HepG2 (cell line): Measurements from ENCODE around the gene KRTAP4-7. TPM values are rescaled to one million over a fixed set of nuclear protein-coding genes. Genes with fewer than 3 reads are reported as not detected.

ENCODE experiments used
- ATAC-seq: fragments of 200-7000 bp; cut with Tn5 transposase; 3 replicates; pipeline ENCODE4 v1.9.1; 2020; ENCODE audit warnings: mild to moderate bottlenecking, moderate library complexity
- BruUV-seq: library from RNA; stranded (reverse); fragments of 400-500 nt; replicated peaks from 2 replicates; lab custom pipeline; 2021; lab: Mats Ljungman, UMichigan
- CTCF ChIA-PET: fragments of 300-600 bp; formaldehyde crosslinking; extraction: SDS; loops from one replicate; lab custom pipeline; 2021; ENCODE audit warnings: low total read pairs, inconsistent platforms, low intra/inter-chr PET ratio; lab: Yijun Ruan, JAX
- POLR2A ChIA-PET: fragments of 350-600 bp; sonication (Branson Sonifier 250); formaldehyde crosslinking; loops from one replicate; lab custom pipeline; 2020; ENCODE audit warnings: antibody characterized with exemption, inconsistent platforms; lab: Yijun Ruan, JAX
- DNase-seq: peaks from one replicate; pipeline ENCODE4 v3.0.0-alpha.2; 2015; ENCODE audit warnings: low spot score
- FAIRE-seq: peaks from 3 replicates; lab custom pipeline; 2011; peaks lifted over from hg19 to GRCh38; lab: Jason Lieb, UNC
- H2AFZ ChIP-seq: one replicate; pipeline ENCODE4 v1.6.1; 2011; ENCODE audit warnings: low read length, inconsistent platforms
- H3K27ac ChIP-seq: fragments of 300-600 bp; 3 replicates; pipeline ENCODE4 v1.8.0; 2011; ENCODE audit warnings: mixed run types, mild to moderate bottlenecking, mixed read lengths, low read length, inconsistent platforms; ENCODE audit not compliant: insufficient read depth; ENCODE audit errors: extremely low read length
- H3K27me3 ChIP-seq, 2 experiments: fragments of 200-600 bp in 1 of 2; 2 replicates in 1 of 2; 3 replicates in 1 of 2; pipeline versions ENCODE4 v1.6.0 to v1.8.0; 2011; ENCODE audit warnings: low read length in 2 of 2, mild to moderate bottlenecking in 2 of 2, moderate library complexity in 2 of 2, inconsistent platforms in 1 of 2; ENCODE audit not compliant: insufficient read depth in 2 of 2, control insufficient read depth in 1 of 2
- H3K36me3 ChIP-seq, 2 experiments: fragments of 200-600 bp in 1 of 2; replicated peaks in 1 of 2; 2 replicates in 1 of 2; 3 replicates in 1 of 2; pipeline versions ENCODE4 v1.5.1 to v1.8.0; 2011; ENCODE audit warnings: low read length in 2 of 2, inconsistent platforms in 1 of 2; ENCODE audit not compliant: insufficient read depth in 2 of 2, control insufficient read depth in 1 of 2
- H3K4me1 ChIP-seq: 2 replicates; pipeline ENCODE4 v1.5.1; 2012; ENCODE audit warnings: low read length, inconsistent platforms; ENCODE audit not compliant: insufficient read depth
- H3K4me2 ChIP-seq: 2 replicates; pipeline ENCODE4 v1.6.0; 2011; ENCODE audit warnings: low read depth, low read length, inconsistent platforms
- H3K4me3 ChIP-seq, 3 experiments: fragments of 200-600 bp in 1 of 3; sonication (generic), shearing (Covaris generic) in 1 of 3; replicated peaks in 1 of 3; 2 replicates each; pipeline ENCODE4 v1.5.1; 2011 to 2016; ENCODE audit warnings: low read length in 3 of 3, inconsistent platforms in 2 of 3, low read depth in 2 of 3, mild to moderate bottlenecking in 2 of 3, control low read depth in 1 of 3, mixed read lengths in 1 of 3; ENCODE audit not compliant: insufficient read depth in 1 of 3
- H3K79me2 ChIP-seq: one replicate; pipeline ENCODE4 v1.6.1; 2011; ENCODE audit warnings: low read length, inconsistent platforms; ENCODE audit not compliant: insufficient read depth
- H3K9ac ChIP-seq: 2 replicates; pipeline ENCODE4 v1.6.0; 2011; ENCODE audit warnings: mild to moderate bottlenecking, low read depth, low read length, inconsistent platforms; ENCODE audit not compliant: insufficient read depth
- H3K9me3 ChIP-seq: 2 replicates; pipeline ENCODE4 v1.5.1; 2012; ENCODE audit warnings: mild to moderate bottlenecking, low read length
- H4K20me1 ChIP-seq: 2 replicates; pipeline ENCODE4 v1.6.0; 2011; ENCODE audit warnings: inconsistent platforms, mild to moderate bottlenecking, low read length, moderate library complexity; ENCODE audit not compliant: insufficient read depth
- CERS6 ChIP-seq: sonication (generic); formaldehyde crosslinking; IDR thresholded peaks from 2 replicates; pipeline ENCODE4 v1.5.0; 2020; ENCODE audit warnings: missing genetic modification reagents
- CHCHD3 ChIP-seq: sonication (generic); formaldehyde crosslinking; IDR thresholded peaks from 2 replicates; pipeline ENCODE4 v1.8.0; 2022; ENCODE audit warnings: mild to moderate bottlenecking, missing genetic modification reagents, moderate library complexity
- HDAC2 ChIP-seq: sonication (generic); formaldehyde crosslinking; IDR thresholded peaks from 2 replicates; pipeline ENCODE4 v1.4.0; 2020; ENCODE audit warnings: missing genetic modification reagents
- MED8 ChIP-seq: sonication (generic); formaldehyde crosslinking; IDR thresholded peaks from 2 replicates; pipeline ENCODE4 v1.8.1; 2023; ENCODE audit warnings: mild to moderate bottlenecking, missing genetic modification reagents; ENCODE audit not compliant: insufficient replicate concordance
- MIER3 ChIP-seq: IDR thresholded peaks from 2 replicates; pipeline ENCODE4 v1.6.1; 2016; ENCODE audit warnings: missing compliant biosample characterization, borderline replicate concordance
- MZF1 ChIP-seq: sonication (generic); formaldehyde crosslinking; IDR thresholded peaks from 2 replicates; pipeline ENCODE4 v1.8.1; 2023; ENCODE audit warnings: mild to moderate bottlenecking, missing genetic modification reagents, borderline replicate concordance
- PCBP1 ChIP-seq: fragments of 200-400 bp; formaldehyde crosslinking; IDR thresholded peaks from 2 replicates; pipeline ENCODE4 v1.6.1; 2017; ENCODE audit warnings: mild to moderate bottlenecking, low read depth, low read length, borderline replicate concordance
- POGZ ChIP-seq: sonication (generic); formaldehyde crosslinking; IDR thresholded peaks from 2 replicates; pipeline ENCODE4 v1.4.0; 2020; ENCODE audit warnings: mild to moderate bottlenecking, missing genetic modification reagents
- POLR2AphosphoS2 ChIP-seq: IDR thresholded peaks from 2 replicates; pipeline ENCODE4 v1.6.1; 2011; ENCODE audit warnings: low read depth, low read length, improper control_type of control experiment
- POLR2AphosphoS5 ChIP-seq: IDR thresholded peaks from 2 replicates; pipeline ENCODE4 v1.6.1; 2012; ENCODE audit warnings: low read depth, low read length
- RBFOX2 ChIP-seq: fragments of 200-400 bp; formaldehyde crosslinking; IDR thresholded peaks from 2 replicates; pipeline ENCODE4 v1.6.1; 2017; ENCODE audit warnings: low read depth, mild to moderate bottlenecking, low read length
- SALL2 ChIP-seq: sonication (generic); formaldehyde crosslinking; IDR thresholded peaks from 2 replicates; pipeline ENCODE4 v1.8.1; 2023; ENCODE audit warnings: mild to moderate bottlenecking, missing genetic modification reagents, inconsistent platforms
- ZBTB1 ChIP-seq: sonication (generic); formaldehyde crosslinking; IDR thresholded peaks from 2 replicates; pipeline ENCODE4 v1.4.0; 2020; ENCODE audit warnings: missing genetic modification reagents, borderline replicate concordance
- ZNF143 ChIP-seq: sonication (generic); formaldehyde crosslinking; IDR thresholded peaks from 2 replicates; pipeline ENCODE4 v1.4.0; 2020; ENCODE audit warnings: missing genetic modification reagents
- ZNF644 ChIP-seq: IDR thresholded peaks from 2 replicates; pipeline ENCODE4 v1.6.1; 2016; ENCODE audit warnings: low read depth
- ZNF747 ChIP-seq: sonication (generic); formaldehyde crosslinking; IDR thresholded peaks from 2 replicates; pipeline ENCODE4 v1.8.1; 2023; ENCODE audit warnings: missing genetic modification reagents, mild to moderate bottlenecking, borderline replicate concordance
- ZNF816 ChIP-seq: sonication (generic); formaldehyde crosslinking; IDR thresholded peaks from 2 replicates; pipeline ENCODE4 v1.8.0; 2022; ENCODE audit warnings: missing genetic modification reagents, mild to moderate bottlenecking, borderline replicate concordance
- ZSCAN21 ChIP-seq: sonication (generic); formaldehyde crosslinking; IDR thresholded peaks from 2 replicates; pipeline ENCODE4 v1.8.0; 2022; ENCODE audit warnings: mild to moderate bottlenecking, missing genetic modification reagents, moderate library complexity, borderline replicate concordance
- WGBS: methylation state at CpG from one replicate; pipeline ENCODE4 v1.1.6; 2017; ENCODE audit warnings: low lambda C conversion rate; 5-methylcytosine and 5-hydroxymethylcytosine counted together
- in situ Hi-C: cut with HindIII; loops from 2 replicates; pipeline ENCODE4 v1.10.0; 2017; ENCODE audit warnings: low pct_unique_long_range_greater_than_20kb; ENCODE audit not compliant: extremely low pct_ligation_motif_present
- intact Hi-C: fragments of 100-400 bp; cut with micrococcal nuclease; formaldehyde crosslinking; loops from one replicate; pipeline ENCODE4 v1.10.0; 2022; ENCODE audit not compliant: unreplicated experiment
- polyA plus RNA-seq, 8 experiments: library from polyadenylated mRNA; depleted of rRNA in 3 of 8; stranded (reverse) in 7 of 8; unstranded in 1 of 8; fragments of >200 nt; fragmentation: Illumina TruSeq in 4 of 8; extraction: Trizol in 4 of 8; gene quantifications; 2 replicates each; pipeline versions ENCODE4 v1.2.1 to v1.2.3, GENCODE V29; 2011 to 2016; ENCODE audit warnings: low read depth in 4 of 8, missing spikeins in 1 of 8, mixed read lengths in 1 of 8; ENCODE audit not compliant: insufficient read depth in 1 of 8
- total RNA-seq, 5 experiments: library from RNA; depleted of rRNA; stranded (reverse); fragments of >200 nt; fragmentation: Illumina TruSeq; extraction: Trizol; gene quantifications; 2 replicates each; pipeline ENCODE4 v1.2.3, GENCODE V29; 2016; ENCODE audit warnings: low read depth in 1 of 5
- TF ChIP-seq, protein P1 (sequence below): sonication (generic); formaldehyde crosslinking; IDR thresholded peaks from 2 replicates; pipeline ENCODE4 v1.5.0; 2020; ENCODE audit warnings: mild to moderate bottlenecking, missing genetic modification reagents, moderate library complexity

The KRTAP4-7 gene
- total and polyA plus RNA-seq, 2 of the 13 experiments (the other 11 are each of a cell fraction or from before 2014, with no cell fraction given): not detected

- TF ChIP-seq POLR2AphosphoS2: no peak
- no peak for TF ChIP-seq MZF1 (CRISPR knock-in tag)
- TF ChIP-seq HDAC2 (CRISPR knock-in tag): no peak
- no peak for TF ChIP-seq ZNF747 (CRISPR knock-in tag)
- no peak for TF ChIP-seq POGZ
- TF ChIP-seq ZNF816 (CRISPR knock-in tag): no peak
- no peak for TF ChIP-seq ZNF143
- no peak for TF ChIP-seq PCBP1
- TF ChIP-seq ZSCAN21: no peak
- no peak for TF ChIP-seq CHCHD3
- no peak for TF ChIP-seq ZNF644
- TF ChIP-seq ZBTB1: no peak
- no peak for TF ChIP-seq CERS6 (CRISPR knock-in tag)
- no peak for TF ChIP-seq MED8 (CRISPR knock-in tag)
Measured at GRCh38 chr17:41096055-41096454, 12.1 kb downstream of the KRTAP4-7 start (continued).

DNA sequence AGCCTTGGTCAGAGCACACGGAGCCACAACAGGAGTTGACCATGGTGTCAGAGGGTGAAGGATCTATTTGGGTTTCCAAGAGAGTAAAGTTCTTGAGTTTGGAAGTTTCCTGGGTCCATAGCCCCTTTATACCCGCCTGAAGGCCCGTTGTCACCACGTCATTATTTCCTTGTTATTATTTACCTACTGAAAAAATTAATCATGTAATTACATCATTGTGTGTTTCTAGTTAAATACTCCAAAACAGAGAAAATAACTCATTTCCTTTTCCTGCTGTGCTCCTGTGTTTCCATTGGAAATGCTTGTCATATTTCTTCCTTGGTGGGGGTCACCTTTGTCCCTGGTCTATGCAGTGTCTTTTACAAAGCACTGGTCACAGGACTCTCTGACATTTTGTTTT, 14.1 kb downstream of the KRTAP4-7 start, which contains the start of gene KRTAP4-8:
Gene KRTAP4-8, minus strand, starts transcription at position 101 of the 400 bp plus-strand sequence. Its CDS starts 58 bp downstream, at position 43.
- BruUV-seq: no TSS peak
- ChIA-PET CTCF (no interaction called here), POLR2A (no interaction called here)
- FAIRE-seq (no peak), ATAC-seq (no peak), DNase-seq (no peak)
- no peak within 1 kb of the TSS for H3K9ac ChIP-seq
- H3K4me1 ChIP-seq: no peaks in the 10 kb centered on the region
- H4K20me1 ChIP-seq: no peaks in the 10 kb centered on the region
- H3K79me2 ChIP-seq: no peaks in the 10 kb centered on the region
- H3K4me2 ChIP-seq: no peak within 1 kb of the TSS
- no peak within 1 kb of the TSS for H3K4me3 ChIP-seq
- 6% methylated on average over 4 of the region's 4 CpGs for WGBS
- no peak within 1 kb of the TSS for H2AFZ ChIP-seq
- peaks cover 0 to 11% of the 10 kb centered on the region in 2 experiments; a peak in 2 of 5 replicates for H3K27me3 ChIP-seq
- TF ChIP-seq RBFOX2 (no peak), POLR2AphosphoS5 (no peak), SALL2 (CRISPR knock-in tag) (no peak), MIER3 (CRISPR knock-in tag) (no peak)
- TF ChIP-seq, protein P1, sequence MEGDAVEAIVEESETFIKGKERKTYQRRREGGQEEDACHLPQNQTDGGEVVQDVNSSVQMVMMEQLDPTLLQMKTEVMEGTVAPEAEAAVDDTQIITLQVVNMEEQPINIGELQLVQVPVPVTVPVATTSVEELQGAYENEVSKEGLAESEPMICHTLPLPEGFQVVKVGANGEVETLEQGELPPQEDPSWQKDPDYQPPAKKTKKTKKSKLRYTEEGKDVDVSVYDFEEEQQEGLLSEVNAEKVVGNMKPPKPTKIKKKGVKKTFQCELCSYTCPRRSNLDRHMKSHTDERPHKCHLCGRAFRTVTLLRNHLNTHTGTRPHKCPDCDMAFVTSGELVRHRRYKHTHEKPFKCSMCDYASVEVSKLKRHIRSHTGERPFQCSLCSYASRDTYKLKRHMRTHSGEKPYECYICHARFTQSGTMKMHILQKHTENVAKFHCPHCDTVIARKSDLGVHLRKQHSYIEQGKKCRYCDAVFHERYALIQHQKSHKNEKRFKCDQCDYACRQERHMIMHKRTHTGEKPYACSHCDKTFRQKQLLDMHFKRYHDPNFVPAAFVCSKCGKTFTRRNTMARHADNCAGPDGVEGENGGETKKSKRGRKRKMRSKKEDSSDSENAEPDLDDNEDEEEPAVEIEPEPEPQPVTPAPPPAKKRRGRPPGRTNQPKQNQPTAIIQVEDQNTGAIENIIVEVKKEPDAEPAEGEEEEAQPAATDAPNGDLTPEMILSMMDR (CRISPR knock-in tag): no peak
- no peak within 1 kb of the TSS for H3K27ac ChIP-seq
- no peaks in the 10 kb centered on the region for H3K9me3 ChIP-seq
- in situ Hi-C loops: no loop called here
- intact Hi-C loops: no loop called here
- no peaks in the 10 kb centered on the region for H3K36me3 ChIP-seq
